NB4 (cell line): ENCODE data around the gene BCL2L13.

Experiments
- CTCF ChIP-seq: IDR thresholded peaks from one replicate; pipeline ENCODE4 v1.5.1; 2012; ENCODE audit warnings: low read depth, low read length
- MAX ChIP-seq: IDR thresholded peaks from 2 replicates; pipeline ENCODE4 v1.6.1; 2011; ENCODE audit warnings: low read depth, low read length
- MYC ChIP-seq: IDR thresholded peaks from 2 replicates; pipeline ENCODE4 v1.6.1; 2011; ENCODE audit warnings: low read depth, low read length
- POLR2A ChIP-seq: IDR thresholded peaks from 2 replicates; pipeline ENCODE4 v1.6.1; 2011; ENCODE audit warnings: mild to moderate bottlenecking; ENCODE audit not compliant: insufficient read length; ENCODE audit errors: extremely low read depth

- TF ChIP-seq CTCF, result no peak
- no peak for TF ChIP-seq POLR2A
- no peak for TF ChIP-seq MAX
- TF ChIP-seq MYC, result no peak
Observed at GRCh38 chr22:17726928-17727897, 88.7 kb downstream of the BCL2L13 start.
